ENCODE results near the gene KCNK7.
A peak's percentile ranks its signal among the peaks of the same experiment; 100 is the strongest.

Gene KCNK7

GRCh38 chr11:65624931-65625627, 29.5 kb upstream of the KCNK7 start:
- H3K4me1 ChIP-seq (ENCODE audit: insufficient read depth, low read length) = no peaks in the 10 kb centered on the region
- H3K9me3 ChIP-seq (ENCODE audit: low read length) = no peaks in the 10 kb centered on the region
- H3K36me3 ChIP-seq (ENCODE audit: insufficient read depth, low read length) = peaks cover 77% of the 10 kb centered on the region
- H3K9ac ChIP-seq (ENCODE audit: low read length) = no peak overlapping the region
- no peak overlapping the region for H3K27ac ChIP-seq (ENCODE audit: low read depth, low read length)
- H3K4me3 ChIP-seq (ENCODE audit: low read depth in 1 of 2, low read length in 2 of 2) = no peak overlapping the region
- no peaks in the 10 kb centered on the region for H3K27me3 ChIP-seq (ENCODE audit: control insufficient read depth in 1 of 2, insufficient read depth in 2 of 2, low read length in 2 of 2)

GRCh38 chr11:65623852-65624616, 28.4 kb upstream of the KCNK7 start:
- no peaks in the 10 kb centered on the region for H3K27me3 ChIP-seq (ENCODE audit: control insufficient read depth in 1 of 2, insufficient read depth in 2 of 2, low read length in 2 of 2)
- H3K36me3 ChIP-seq (ENCODE audit: insufficient read depth, low read length) = peaks cover 77% of the 10 kb centered on the region
- H3K4me1 ChIP-seq (ENCODE audit: insufficient read depth, low read length) = no peaks in the 10 kb centered on the region
- no peaks in the 10 kb centered on the region for H3K9me3 ChIP-seq (ENCODE audit: low read length)
- H3K9ac ChIP-seq (ENCODE audit: low read length) = no peak overlapping the region
- no peak overlapping the region for H3K4me3 ChIP-seq (ENCODE audit: low read depth in 1 of 2, low read length in 2 of 2)
- H3K27ac ChIP-seq (ENCODE audit: low read depth, low read length) = no peak overlapping the region

DNA sequence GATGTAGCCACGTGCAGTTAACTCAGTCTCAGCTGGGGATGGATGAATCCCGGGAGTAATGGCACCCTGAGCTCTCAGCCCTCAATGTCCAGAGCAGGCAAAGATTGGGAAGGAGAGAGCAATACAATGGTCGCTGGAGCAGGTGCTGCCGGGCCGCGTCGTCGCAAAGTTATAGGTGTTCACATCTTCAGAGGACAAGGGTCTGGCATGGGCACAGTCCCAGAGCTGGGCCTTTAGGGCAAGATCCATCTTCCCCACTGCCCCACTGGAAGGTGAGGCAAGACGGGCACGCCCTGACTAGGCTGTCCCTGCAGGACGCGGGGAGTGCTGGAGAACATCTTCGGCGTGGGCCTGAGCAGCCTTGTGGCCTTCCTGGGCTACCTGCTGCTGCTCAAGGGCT, 27.6 kb upstream of the KCNK7 start:
- no peak overlapping the region for H3K27ac ChIP-seq (ENCODE audit: low read depth, low read length)
- H3K27me3 ChIP-seq (ENCODE audit: control insufficient read depth in 1 of 2, insufficient read depth in 2 of 2, low read length in 2 of 2) = no peaks in the 10 kb centered on the region
- H3K9me3 ChIP-seq (ENCODE audit: low read length) = no peaks in the 10 kb centered on the region
- H3K36me3 ChIP-seq (ENCODE audit: insufficient read depth, low read length) = peaks cover 79% of the 10 kb centered on the region
- no peak overlapping the region for H3K9ac ChIP-seq (ENCODE audit: low read length)
- no peaks in the 10 kb centered on the region for H3K4me1 ChIP-seq (ENCODE audit: insufficient read depth, low read length)
- no peak overlapping the region for H3K4me3 ChIP-seq (ENCODE audit: low read depth in 1 of 2, low read length in 2 of 2)

GRCh38 chr11:65622011-65622410, 26.4 kb upstream of the KCNK7 start:
- Histone ChIP-seq H3K4me3 (ENCODE audit: low read depth in 1 of 2, low read length in 2 of 2) (no peak overlapping the region), H3K4me1 (ENCODE audit: insufficient read depth, low read length) (peaks cover 6% of the 10 kb centered on the region), H3K9me3 (ENCODE audit: low read length) (no peaks in the 10 kb centered on the region), H3K9ac (ENCODE audit: low read length) (no peak overlapping the region), H3K27ac (ENCODE audit: low read depth, low read length) (no peak overlapping the region), H3K36me3 (ENCODE audit: insufficient read depth, low read length) (peaks cover 79% of the 10 kb centered on the region), H3K27me3 (ENCODE audit: control insufficient read depth in 1 of 2, insufficient read depth in 2 of 2, low read length in 2 of 2) (no peaks in the 10 kb centered on the region)

DNA sequence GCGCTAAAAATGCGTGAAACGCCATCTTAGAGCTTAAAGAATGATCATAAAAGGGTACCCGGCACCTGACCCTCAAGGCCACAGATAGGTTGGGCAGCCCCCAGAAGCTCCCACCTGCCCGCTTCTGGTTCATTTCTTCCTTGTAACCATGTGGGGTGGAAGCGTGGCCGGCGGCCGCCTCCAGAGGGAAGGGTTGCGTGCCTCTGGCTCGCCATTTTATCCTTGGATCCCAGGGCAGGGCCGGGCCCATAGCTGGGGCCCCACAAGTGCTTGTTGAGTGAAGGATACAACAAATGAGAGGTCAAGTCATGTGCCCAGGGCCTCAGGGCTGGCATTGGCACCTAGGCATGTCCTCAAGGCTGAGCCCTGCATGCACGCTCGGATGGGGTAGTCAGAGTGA, 25.9 kb upstream of the KCNK7 start:
- Histone ChIP-seq H3K27me3 (ENCODE audit: control insufficient read depth in 1 of 2, insufficient read depth in 2 of 2, low read length in 2 of 2) (no peaks in the 10 kb centered on the region), H3K9ac (ENCODE audit: low read length) (no peak overlapping the region), H3K27ac (ENCODE audit: low read depth, low read length) (no peak overlapping the region), H3K36me3 (ENCODE audit: insufficient read depth, low read length) (peaks cover 77% of the 10 kb centered on the region), H3K9me3 (ENCODE audit: low read length) (no peaks in the 10 kb centered on the region), H3K4me1 (ENCODE audit: insufficient read depth, low read length) (peaks cover 12% of the 10 kb centered on the region), H3K4me3 (ENCODE audit: low read depth in 1 of 2, low read length in 2 of 2) (no peak overlapping the region)

GRCh38 chr11:65620666-65621065, 25.1 kb upstream of the KCNK7 start:
- Histone ChIP-seq H3K27ac (ENCODE audit: low read depth, low read length) (no peak overlapping the region), H3K9ac (ENCODE audit: low read length) (no peak overlapping the region), H3K27me3 (ENCODE audit: control insufficient read depth in 1 of 2, insufficient read depth in 2 of 2, low read length in 2 of 2) (no peaks in the 10 kb centered on the region), H3K36me3 (ENCODE audit: insufficient read depth, low read length) (peaks cover 69% of the 10 kb centered on the region), H3K4me3 (ENCODE audit: low read depth in 1 of 2, low read length in 2 of 2) (no peak overlapping the region), H3K9me3 (ENCODE audit: low read length) (no peaks in the 10 kb centered on the region), H3K4me1 (ENCODE audit: insufficient read depth, low read length) (peaks cover 14% of the 10 kb centered on the region)

DNA sequence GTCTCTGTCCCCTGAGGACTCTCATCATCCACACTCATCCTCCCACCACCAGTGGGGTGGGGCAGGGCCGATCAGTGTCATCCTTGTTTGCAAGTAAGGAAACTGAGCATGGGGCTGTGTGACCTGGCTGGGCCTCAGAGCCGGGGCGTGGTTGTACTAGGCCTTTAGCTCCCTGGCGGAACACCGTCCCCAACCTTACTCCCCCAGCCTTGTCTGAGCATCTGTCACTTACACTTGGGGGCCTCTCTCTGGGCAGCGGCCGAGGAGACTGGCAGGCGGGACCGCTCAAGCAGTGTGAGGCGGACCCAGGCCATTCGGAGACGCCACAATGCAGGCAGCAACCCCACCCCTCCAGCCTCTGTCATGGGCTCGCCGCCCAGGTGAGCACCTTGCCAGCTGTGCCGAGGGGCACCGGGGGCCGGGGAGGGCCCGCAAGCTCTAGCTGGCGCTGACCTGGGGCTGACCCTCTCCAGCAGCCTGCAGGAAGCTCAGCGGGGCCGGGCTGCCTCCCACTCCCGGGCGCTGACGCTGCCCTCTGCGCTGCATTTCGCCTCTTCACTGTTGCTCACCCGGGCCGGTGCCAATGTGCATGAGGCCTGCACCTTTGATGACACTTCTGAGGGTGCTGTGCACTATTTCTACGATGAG, 23.8 kb upstream of the KCNK7 start:
- Histone ChIP-seq H3K4me3 (ENCODE audit: low read depth in 1 of 2, low read length in 2 of 2) (no peak overlapping the region), H3K9me3 (ENCODE audit: low read length) (no peaks in the 10 kb centered on the region), H3K9ac (ENCODE audit: low read length) (no peak overlapping the region), H3K27me3 (ENCODE audit: control insufficient read depth in 1 of 2, insufficient read depth in 2 of 2, low read length in 2 of 2) (no peaks in the 10 kb centered on the region), H3K27ac (ENCODE audit: low read depth, low read length) (no peak overlapping the region), H3K4me1 (ENCODE audit: insufficient read depth, low read length) (peaks cover 14% of the 10 kb centered on the region), H3K36me3 (ENCODE audit: insufficient read depth, low read length) (peaks cover 65% of the 10 kb centered on the region)

DNA sequence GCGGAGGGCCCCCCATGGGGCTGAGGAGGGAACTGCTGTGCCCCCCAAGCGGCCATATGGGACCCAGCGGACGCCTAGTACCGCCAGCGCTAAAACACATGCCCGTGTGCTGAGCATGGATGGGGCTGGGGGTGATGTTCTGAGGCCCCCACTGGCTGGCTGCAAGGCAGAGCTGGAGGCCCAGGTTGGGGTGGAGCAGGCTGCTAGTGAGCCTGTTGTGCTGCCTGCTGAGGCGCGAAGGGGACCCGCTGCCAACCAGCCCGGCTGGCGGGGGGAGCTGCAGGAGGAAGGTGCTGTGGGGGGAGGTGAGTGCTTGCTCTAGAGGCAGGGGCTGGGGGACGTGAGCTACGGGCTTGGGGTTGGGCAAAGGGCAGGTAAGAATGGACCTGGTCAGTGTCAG, 23.2 kb upstream of the KCNK7 start:
- peaks cover 60% of the 10 kb centered on the region for H3K36me3 ChIP-seq (ENCODE audit: insufficient read depth, low read length)

DNA sequence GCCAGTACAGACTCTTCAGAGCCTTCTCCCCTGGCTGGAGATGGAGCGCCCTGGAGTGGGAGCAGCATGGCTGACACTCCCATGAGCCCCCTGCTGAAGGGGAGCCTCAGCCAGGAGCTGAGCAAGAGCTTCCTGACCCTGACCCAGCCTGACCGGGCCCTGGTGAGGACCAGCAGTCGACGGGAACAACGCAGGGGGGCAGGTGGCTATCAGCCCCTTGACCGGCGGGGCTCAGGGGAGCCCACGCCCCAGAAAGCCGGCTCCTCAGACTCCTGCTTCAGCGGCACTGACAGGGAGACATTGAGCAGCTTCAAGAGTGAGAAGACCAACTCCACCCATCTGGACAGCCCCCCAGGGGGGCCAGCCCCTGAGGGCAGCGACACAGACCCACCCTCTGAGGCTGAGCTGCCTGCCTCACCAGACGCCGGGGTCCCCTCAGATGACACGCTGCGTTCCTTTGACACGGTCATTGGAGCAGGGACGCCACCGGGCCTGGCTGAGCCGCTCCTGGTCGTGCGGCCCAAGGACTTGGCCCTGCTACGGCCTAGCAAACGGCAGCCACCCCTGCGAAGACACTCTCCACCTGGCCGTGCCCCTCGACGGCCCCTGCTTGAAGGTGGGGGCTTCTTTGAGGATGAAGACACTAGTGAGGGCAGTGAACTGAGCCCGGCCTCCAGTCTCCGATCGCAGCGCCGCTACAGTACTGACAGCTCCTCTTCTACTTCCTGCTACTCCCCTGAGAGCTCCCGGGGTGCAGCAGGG, 22.6 kb upstream of the KCNK7 start:
- H3K4me3 ChIP-seq (ENCODE audit: low read depth in 1 of 2, low read length in 2 of 2) = no peak overlapping the region
- H3K9me3 ChIP-seq (ENCODE audit: low read length) = no peaks in the 10 kb centered on the region
- H3K27ac ChIP-seq (ENCODE audit: low read depth, low read length) = no peak overlapping the region
- peaks cover 60% of the 10 kb centered on the region for H3K36me3 ChIP-seq (ENCODE audit: insufficient read depth, low read length)
- no peak overlapping the region for H3K9ac ChIP-seq (ENCODE audit: low read length)
- H3K27me3 ChIP-seq (ENCODE audit: control insufficient read depth in 1 of 2, insufficient read depth in 2 of 2, low read length in 2 of 2) = no peaks in the 10 kb centered on the region
- peaks cover 16% of the 10 kb centered on the region for H3K4me1 ChIP-seq (ENCODE audit: insufficient read depth, low read length)

More for the DNA sequence above, 23.2 kb upstream of the KCNK7 start:
- Histone ChIP-seq H3K9me3 (ENCODE audit: low read length) (no peaks in the 10 kb centered on the region), H3K27me3 (ENCODE audit: control insufficient read depth in 1 of 2, insufficient read depth in 2 of 2, low read length in 2 of 2) (no peaks in the 10 kb centered on the region), H3K27ac (ENCODE audit: low read depth, low read length) (no peak overlapping the region), H3K4me1 (ENCODE audit: insufficient read depth, low read length) (peaks cover 14% of the 10 kb centered on the region), H3K4me3 (ENCODE audit: low read depth in 1 of 2, low read length in 2 of 2) (no peak overlapping the region), H3K9ac (ENCODE audit: low read length) (no peak overlapping the region)

DNA sequence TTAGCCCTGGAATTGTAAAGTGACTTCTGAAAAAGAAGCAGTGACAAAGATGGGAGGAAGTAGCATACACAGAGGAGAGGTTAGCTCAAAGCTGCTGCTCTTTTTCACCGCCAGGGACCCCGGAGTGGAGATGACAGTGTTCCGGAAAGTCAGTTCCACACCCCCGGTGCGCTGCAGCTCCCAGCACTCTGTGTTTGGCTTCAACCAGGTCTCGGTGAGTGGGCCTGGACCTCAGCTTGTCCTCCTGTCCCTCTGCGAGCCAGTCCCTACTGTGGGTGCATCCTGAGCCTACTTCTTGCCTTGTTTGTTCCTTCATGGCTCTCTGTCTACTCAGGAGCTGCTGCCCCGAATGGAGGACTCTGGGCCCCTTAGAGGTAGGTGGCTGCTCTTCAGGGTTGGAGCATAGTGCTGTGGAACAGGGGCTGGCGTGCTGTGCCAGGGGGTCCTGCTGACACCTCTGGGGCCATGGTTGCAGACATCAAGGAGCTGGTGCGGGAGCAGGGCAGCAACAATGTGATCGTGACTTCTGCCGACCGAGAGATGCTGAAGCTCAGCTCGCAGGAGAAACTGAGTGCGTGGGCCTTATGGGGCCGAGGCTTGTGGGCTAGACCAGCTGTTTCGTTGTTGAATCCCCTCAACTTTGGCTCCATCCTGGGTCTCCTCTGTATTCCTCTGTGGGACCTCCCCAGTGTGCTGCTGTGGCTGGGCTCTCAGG, 21.7 kb upstream of the KCNK7 start:
- Histone ChIP-seq H3K4me3 (ENCODE audit: low read depth in 1 of 2, low read length in 2 of 2) (no peak overlapping the region), H3K27me3 (ENCODE audit: control insufficient read depth in 1 of 2, insufficient read depth in 2 of 2, low read length in 2 of 2) (no peaks in the 10 kb centered on the region), H3K36me3 (ENCODE audit: insufficient read depth, low read length) (peaks cover 61% of the 10 kb centered on the region), H3K9ac (ENCODE audit: low read length) (peak overlapping the region; percentile 19), H3K27ac (ENCODE audit: low read depth, low read length) (no peak overlapping the region), H3K4me1 (ENCODE audit: insufficient read depth, low read length) (peaks cover 25% of the 10 kb centered on the region), H3K9me3 (ENCODE audit: low read length) (no peaks in the 10 kb centered on the region)
